HEK293 (cell line): ENCODE data around the gene EMILIN1.

ENCODE experiments used
- CTCF ChIA-PET: fragments of 350-600 bp; formaldehyde crosslinking; extraction: SDS; loops from one replicate; lab custom pipeline; 2021; ENCODE audit warnings: antibody characterized with exemption; lab: Yijun Ruan, JAX
- POLR2A ChIA-PET: fragments of 300-600 bp; formaldehyde crosslinking; extraction: SDS; loops from one replicate; lab custom pipeline; 2020; ENCODE audit warnings: antibody characterized with exemption, inconsistent platforms; lab: Yijun Ruan, JAX
- H3K27ac ChIP-seq: fragments of 200-500 bp; sonication (Bioruptor generic); 2 replicates; pipeline ENCODE4 v1.5.1; 2014; ENCODE audit warnings: low read depth, low read length, control low read depth, inconsistent platforms; ENCODE audit errors: extremely low read depth
- H3K36me3 ChIP-seq, 2 experiments: fragments of 200-500 bp in 1 of 2; sonication (Bioruptor generic) in 1 of 2; 1 replicate in 1 of 2; 2 replicates in 1 of 2; pipeline ENCODE4 v1.5.1; 2014 to 2017; ENCODE audit warnings: inconsistent platforms in 2 of 2, low read length in 2 of 2; ENCODE audit not compliant: control insufficient read depth in 2 of 2, insufficient read depth in 1 of 2
- H3K4me1 ChIP-seq: fragments of 200-500 bp; sonication (Bioruptor generic); 2 replicates; pipeline ENCODE4 v1.5.1; 2014; ENCODE audit warnings: mild to moderate bottlenecking, low read length, inconsistent platforms; ENCODE audit not compliant: control insufficient read depth, insufficient read depth
- H3K4me3 ChIP-seq: 2 replicates; pipeline ENCODE4 v1.5.1; 2011; ENCODE audit warnings: low read depth, mild to moderate bottlenecking, control low read depth, low read length, moderate library complexity
- H3K9me3 ChIP-seq: fragments of 200-500 bp; sonication (Bioruptor generic); 2 replicates; pipeline ENCODE4 v1.5.1; 2014; ENCODE audit warnings: low read depth, low read length, inconsistent platforms; ENCODE audit not compliant: control insufficient read depth, insufficient read depth
- BCL11B ChIP-seq: fragments of 450-650 bp; formaldehyde crosslinking; IDR thresholded peaks from 2 replicates; pipeline ENCODE4 v1.5.1; 2016; ENCODE audit warnings: low read depth, missing biosample characterization, missing genetic modification characterization
- HOXD13 ChIP-seq: sonication (generic); formaldehyde crosslinking; IDR thresholded peaks from 2 replicates; pipeline ENCODE4 v1.8.0; 2022; ENCODE audit warnings: missing genetic modification reagents, borderline replicate concordance
- KLF9 ChIP-seq: fragments of 450-650 bp; formaldehyde crosslinking; IDR thresholded peaks from 2 replicates; pipeline ENCODE4 v1.5.1; 2016; ENCODE audit warnings: missing biosample characterization, missing genetic modification characterization, low read depth
- ZFP41 ChIP-seq: fragments of 450-650 bp; formaldehyde crosslinking; IDR thresholded peaks from 2 replicates; pipeline ENCODE4 v1.5.1; 2016; ENCODE audit warnings: missing biosample characterization, missing genetic modification characterization, borderline replicate concordance
- ZNF132 ChIP-seq: fragments of 450-650 bp; formaldehyde crosslinking; IDR thresholded peaks from 2 replicates; pipeline ENCODE4 v1.5.1; 2017; ENCODE audit warnings: missing biosample characterization, missing genetic modification characterization, borderline replicate concordance
- ZNF157 ChIP-seq: fragments of 450-650 bp; formaldehyde crosslinking; IDR thresholded peaks from 2 replicates; pipeline ENCODE4 v1.5.1; 2016; ENCODE audit warnings: missing biosample characterization, missing genetic modification characterization
- ZNF335 ChIP-seq: fragments of 450-650 bp; formaldehyde crosslinking; conservative IDR thresholded peaks from 2 replicates; pipeline ENCODE4 v1.5.1; 2016; ENCODE audit warnings: missing biosample characterization, missing genetic modification characterization
- ZNF416 ChIP-seq: fragments of 450-650 bp; formaldehyde crosslinking; IDR thresholded peaks from 2 replicates; pipeline ENCODE4 v1.5.1; 2016; ENCODE audit warnings: missing biosample characterization, missing genetic modification characterization
- ZNF433 ChIP-seq: fragments of 450-650 bp; formaldehyde crosslinking; IDR thresholded peaks from 2 replicates; pipeline ENCODE4 v1.5.1; 2016; ENCODE audit warnings: missing biosample characterization, missing genetic modification characterization, low read depth
- ZNF571 ChIP-seq: fragments of 450-650 bp; formaldehyde crosslinking; IDR thresholded peaks from 2 replicates; pipeline ENCODE4 v1.5.0; 2017; ENCODE audit warnings: missing biosample characterization, missing genetic modification characterization
- ZSCAN23 ChIP-seq: fragments of 450-650 bp; formaldehyde crosslinking; IDR thresholded peaks from 2 replicates; pipeline ENCODE4 v1.5.1; 2016; ENCODE audit warnings: missing biosample characterization, missing genetic modification characterization
- TF ChIP-seq, protein P1 (sequence below): fragments of 450-650 bp; formaldehyde crosslinking; IDR thresholded peaks from 2 replicates; pipeline ENCODE4 v1.5.1; 2016; ENCODE audit warnings: missing biosample characterization, missing genetic modification characterization
- TF ChIP-seq, protein P2 (sequence below): fragments of 450-650 bp; formaldehyde crosslinking; IDR thresholded peaks from 2 replicates; pipeline ENCODE4 v1.5.1; 2016; ENCODE audit warnings: missing biosample characterization, missing genetic modification characterization
- TF ChIP-seq, protein P3 (sequence below): fragments of 450-650 bp; formaldehyde crosslinking; IDR thresholded peaks from 2 replicates; pipeline ENCODE4 v1.5.1; 2016; ENCODE audit warnings: missing biosample characterization, missing genetic modification characterization
- TF ChIP-seq, protein P4 (sequence below): fragments of 450-650 bp; formaldehyde crosslinking; IDR thresholded peaks from 2 replicates; pipeline ENCODE4 v1.5.1; 2016; ENCODE audit warnings: missing biosample characterization, missing genetic modification characterization

The EMILIN1 gene

DNA sequence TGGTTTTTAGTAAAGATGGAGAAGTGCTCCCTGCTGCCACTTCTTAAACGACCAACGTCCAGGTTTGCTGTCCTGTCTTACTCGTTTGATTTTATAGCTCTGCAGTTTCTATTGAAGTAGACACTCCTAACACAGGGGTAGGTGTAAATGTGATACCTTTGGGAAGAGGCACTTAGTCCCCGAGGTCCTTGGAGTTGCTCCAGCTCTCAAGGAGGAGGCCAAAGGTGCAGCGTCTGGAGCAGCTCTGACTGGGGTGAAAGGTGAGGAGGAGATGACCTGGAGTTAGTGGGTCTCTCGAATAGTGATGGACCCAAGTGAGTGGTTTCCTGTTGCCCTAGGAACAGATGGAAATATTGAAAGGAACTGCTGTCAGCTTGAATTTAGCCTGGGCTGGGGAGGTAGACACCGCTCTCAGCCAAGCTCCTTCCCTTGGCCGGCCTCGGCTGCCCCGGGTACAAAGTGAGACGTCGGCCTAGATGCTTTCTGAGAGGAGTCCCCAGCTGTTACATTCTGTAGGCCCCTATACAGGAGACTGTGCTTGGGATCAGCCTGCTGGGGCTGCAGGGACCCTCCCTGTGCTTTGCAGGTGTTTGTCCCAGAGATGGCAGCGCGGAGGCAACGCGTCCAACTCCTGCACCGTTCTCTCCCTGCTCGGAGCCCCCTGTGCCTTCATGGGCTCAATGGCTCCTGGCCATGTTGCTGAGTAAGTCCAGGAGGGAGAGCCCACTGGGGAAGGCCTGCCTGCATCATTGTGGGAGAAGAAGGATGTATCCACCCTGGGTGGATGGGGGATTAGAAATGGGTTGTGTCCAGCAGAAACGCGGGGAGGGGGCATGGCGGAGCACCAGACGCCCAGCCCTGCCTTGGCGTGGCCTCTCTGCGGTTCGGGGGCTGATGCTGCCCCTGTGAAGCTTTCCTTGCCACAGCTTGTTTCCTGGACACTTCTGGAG is 13.6 kb downstream of the EMILIN1 start:
- Histone ChIP-seq H3K27ac (no peak overlapping the region), H3K9me3 (no peaks in the 10 kb centered on the region), H3K36me3 (peaks cover 0 to 37% of the 10 kb centered on the region in 2 experiments; a peak in 1 of 3 replicates), H3K4me1 (no peaks in the 10 kb centered on the region; the same call in 1 of the 2 replicates), H3K4me3 (no peak overlapping the region)
- ChIA-PET POLR2A (no interaction called here), CTCF (interaction anchor here (0.6 to 0.9 kb wide), 3 partner anchors 14 to 188 kb away, joined by 3 to 4 read pairs (median 3); partner anchors contain the start of gene EMILIN1)
- TF ChIP-seq, protein P1, sequence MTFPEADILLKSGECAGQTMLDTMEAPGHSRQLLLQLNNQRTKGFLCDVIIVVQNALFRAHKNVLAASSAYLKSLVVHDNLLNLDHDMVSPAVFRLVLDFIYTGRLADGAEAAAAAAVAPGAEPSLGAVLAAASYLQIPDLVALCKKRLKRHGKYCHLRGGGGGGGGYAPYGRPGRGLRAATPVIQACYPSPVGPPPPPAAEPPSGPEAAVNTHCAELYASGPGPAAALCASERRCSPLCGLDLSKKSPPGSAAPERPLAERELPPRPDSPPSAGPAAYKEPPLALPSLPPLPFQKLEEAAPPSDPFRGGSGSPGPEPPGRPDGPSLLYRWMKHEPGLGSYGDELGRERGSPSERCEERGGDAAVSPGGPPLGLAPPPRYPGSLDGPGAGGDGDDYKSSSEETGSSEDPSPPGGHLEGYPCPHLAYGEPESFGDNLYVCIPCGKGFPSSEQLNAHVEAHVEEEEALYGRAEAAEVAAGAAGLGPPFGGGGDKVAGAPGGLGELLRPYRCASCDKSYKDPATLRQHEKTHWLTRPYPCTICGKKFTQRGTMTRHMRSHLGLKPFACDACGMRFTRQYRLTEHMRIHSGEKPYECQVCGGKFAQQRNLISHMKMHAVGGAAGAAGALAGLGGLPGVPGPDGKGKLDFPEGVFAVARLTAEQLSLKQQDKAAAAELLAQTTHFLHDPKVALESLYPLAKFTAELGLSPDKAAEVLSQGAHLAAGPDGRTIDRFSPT (tag by site-specific recombination) = no peak
- TF ChIP-seq ZNF571 (tag by site-specific recombination) (no peak), ZFP41 (no peak), ZNF132 (tag by site-specific recombination) (no peak), ZNF157 (tag by site-specific recombination) (no peak), ZNF433 (tag by site-specific recombination) (no peak), ZNF416 (tag by site-specific recombination) (no peak), KLF9 (tag by site-specific recombination) (no peak), HOXD13 (CRISPR knock-in tag) (no peak)
- TF ChIP-seq, protein P2, sequence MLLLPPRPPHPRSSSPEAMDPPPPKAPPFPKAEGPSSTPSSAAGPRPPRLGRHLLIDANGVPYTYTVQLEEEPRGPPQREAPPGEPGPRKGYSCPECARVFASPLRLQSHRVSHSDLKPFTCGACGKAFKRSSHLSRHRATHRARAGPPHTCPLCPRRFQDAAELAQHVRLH (tag by site-specific recombination) = no peak
- TF ChIP-seq, protein P3, sequence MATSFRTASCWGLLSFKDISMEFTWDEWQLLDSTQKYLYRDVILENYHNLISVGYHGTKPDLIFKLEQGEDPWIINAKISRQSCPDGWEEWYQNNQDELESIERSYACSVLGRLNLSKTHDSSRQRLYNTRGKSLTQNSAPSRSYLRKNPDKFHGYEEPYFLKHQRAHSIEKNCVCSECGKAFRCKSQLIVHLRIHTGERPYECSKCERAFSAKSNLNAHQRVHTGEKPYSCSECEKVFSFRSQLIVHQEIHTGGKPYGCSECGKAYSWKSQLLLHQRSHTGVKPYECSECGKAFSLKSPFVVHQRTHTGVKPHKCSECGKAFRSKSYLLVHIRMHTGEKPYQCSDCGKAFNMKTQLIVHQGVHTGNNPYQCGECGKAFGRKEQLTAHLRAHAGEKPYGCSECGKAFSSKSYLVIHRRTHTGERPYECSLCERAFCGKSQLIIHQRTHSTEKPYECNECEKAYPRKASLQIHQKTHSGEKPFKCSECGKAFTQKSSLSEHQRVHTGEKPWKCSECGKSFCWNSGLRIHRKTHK = no peak
- TF ChIP-seq, protein P4, sequence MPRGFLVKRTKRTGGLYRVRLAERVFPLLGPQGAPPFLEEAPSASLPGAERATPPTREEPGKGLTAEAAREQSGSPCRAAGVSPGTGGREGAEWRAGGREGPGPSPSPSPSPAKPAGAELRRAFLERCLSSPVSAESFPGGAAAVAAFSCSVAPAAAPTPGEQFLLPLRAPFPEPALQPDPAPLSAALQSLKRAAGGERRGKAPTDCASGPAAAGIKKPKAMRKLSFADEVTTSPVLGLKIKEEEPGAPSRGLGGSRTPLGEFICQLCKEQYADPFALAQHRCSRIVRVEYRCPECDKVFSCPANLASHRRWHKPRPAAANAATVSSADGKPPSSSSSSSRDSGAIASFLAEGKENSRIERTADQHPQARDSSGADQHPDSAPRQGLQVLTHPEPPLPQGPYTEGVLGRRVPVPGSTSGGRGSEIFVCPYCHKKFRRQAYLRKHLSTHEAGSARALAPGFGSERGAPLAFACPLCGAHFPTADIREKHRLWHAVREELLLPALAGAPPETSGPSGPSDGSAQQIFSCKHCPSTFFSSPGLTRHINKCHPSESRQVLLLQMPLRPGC (tag by site-specific recombination) = no peak

DNA sequence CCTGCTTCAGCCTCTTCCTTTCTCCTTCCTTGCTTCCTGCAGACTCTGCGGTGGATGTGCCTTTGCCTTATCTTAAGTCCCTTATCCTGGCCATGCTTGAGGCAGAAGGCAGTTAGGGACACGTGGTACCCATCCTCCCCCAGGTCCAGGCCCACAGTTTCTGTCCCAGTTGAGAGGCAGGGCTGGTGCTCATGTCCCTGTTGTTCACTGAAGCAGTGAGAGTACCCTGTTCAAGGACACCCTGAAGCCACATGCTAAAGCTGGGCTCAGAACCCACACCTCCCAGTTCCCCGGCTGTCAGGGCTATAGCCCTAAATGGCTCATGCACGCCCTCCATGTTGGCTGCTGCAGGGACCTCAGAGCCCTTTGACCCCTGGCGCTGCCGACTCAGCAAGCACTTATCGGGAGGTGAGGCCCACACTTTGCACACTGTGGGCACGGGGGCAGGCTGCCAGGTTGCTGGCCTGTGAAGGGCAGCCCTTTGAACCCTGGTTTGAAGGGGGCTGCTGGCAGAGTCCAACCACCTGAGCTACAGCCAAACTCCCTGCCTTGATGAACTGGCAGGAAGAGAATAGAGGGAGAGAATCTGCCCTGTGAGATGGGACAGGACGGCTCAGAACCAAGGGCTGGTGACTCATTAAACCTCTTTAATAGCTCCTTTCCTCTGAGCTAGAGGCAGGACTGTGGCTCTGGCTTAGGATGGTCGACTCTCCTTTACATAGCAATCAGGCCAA is 14.4 kb downstream of the EMILIN1 start:
- no peak overlapping the region for H3K4me3 ChIP-seq
- H3K4me1 ChIP-seq = no peaks in the 10 kb centered on the region
- no peaks in the 10 kb centered on the region for H3K9me3 ChIP-seq
- TF ChIP-seq BCL11B (no peak), ZSCAN23 (tag by site-specific recombination) (no peak), ZNF335 (tag by site-specific recombination) (no peak)
- TF ChIP-seq, all 188 proteins: peak for 0
- Histone ChIP-seq H3K36me3 (peaks cover 0 to 46% of the 10 kb centered on the region in 2 experiments; a peak in 1 of 3 replicates), H3K27ac (no peak overlapping the region)
- POLR2A ChIA-PET = interaction anchor here (1.3 kb wide), 1 partner anchor 126 kb away, joined by 5 read pairs; no protein-coding TSS in a partner anchor
- CTCF ChIA-PET = interaction anchor here (0.6 to 1.6 kb wide), 5 partner anchors 8 to 98 kb away, joined by 3 read pairs; no protein-coding TSS in a partner anchor
